NCI-H2227 (cell line): ENCODE results near the gene NT5C3A.
"Not testable (repeated sequence)": the region's sequence is repeated elsewhere in the genome, so short reads cannot be mapped to it uniquely, and the experiment has no call there.

Source experiments
- DNase-seq: peaks from one replicate; lab custom pipeline; 2025; ENCODE audit not compliant: unreplicated experiment; lab: John Stamatoyannopoulos, UW

NT5C3A gene

DNA sequence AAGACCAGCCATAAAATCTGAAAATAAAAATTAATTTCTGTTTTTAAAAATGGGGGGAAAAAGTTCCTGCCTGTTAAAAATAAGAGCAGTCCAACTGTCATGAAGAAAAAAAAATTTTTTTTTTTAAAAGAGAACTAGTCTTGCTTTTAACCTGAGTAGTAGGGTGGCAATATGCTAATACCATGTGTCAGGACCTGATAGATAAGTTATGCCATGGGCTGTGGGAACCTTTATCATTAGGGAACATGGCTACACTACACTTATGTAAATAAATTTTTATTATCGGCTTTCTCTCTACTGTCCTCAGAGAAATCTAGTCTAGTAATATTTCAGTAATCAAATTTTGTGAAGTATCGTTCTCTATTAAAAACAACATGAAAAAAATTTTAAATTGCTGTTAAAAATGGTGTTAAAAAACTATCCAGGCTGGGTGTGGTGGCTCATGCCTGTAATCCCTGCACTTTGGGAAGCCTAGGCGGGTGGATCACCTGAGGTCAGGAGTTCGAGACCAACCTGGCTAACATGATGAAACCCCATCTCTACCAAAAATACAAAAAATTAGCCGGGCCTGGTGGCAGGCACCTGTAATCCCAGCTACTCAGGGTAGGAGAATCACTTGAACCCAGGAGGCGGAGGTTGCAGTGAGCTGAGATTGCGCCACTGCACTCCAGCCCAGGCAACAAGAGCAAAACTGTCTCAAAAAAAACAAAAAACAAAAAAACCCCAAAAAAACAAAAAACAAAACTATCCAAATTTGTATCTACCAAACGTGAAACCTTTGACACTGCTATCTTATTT lies 20.7 kb downstream of the NT5C3A start:
- DNase-seq = no peak

DNA sequence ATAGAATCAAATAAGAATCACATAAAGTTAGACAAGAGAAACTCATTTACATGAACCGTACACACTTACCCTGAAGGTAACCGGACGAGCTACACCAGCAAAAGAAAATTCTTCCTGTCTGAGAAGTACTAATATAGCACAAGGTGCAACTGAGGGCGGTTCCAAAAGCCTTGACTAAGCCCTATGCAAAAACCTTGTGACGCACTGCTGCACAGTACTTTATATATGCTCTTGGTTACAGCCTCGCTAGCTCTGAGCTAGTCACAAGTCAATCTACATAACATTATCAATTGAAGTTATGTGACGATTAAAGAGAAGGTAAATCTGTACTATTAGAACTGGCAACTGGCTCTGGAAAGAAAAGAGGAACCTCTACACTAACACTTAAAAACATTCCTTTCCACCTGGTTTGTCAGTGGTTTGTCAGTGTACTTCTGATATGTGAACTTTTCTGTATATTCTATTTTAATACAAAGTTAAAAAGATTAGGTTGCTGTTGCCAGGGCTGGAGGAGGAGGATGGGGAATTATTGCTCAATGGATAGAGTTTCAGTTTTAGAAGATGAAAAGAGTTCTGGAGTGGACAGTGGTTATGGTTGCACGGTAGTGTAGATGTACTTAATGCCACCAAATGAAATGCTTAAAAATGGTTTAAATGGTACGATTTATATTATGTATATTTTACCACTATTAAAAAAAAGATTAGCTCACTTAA lies 21.6 kb downstream of the NT5C3A start:
- no peak for DNase-seq

DNA sequence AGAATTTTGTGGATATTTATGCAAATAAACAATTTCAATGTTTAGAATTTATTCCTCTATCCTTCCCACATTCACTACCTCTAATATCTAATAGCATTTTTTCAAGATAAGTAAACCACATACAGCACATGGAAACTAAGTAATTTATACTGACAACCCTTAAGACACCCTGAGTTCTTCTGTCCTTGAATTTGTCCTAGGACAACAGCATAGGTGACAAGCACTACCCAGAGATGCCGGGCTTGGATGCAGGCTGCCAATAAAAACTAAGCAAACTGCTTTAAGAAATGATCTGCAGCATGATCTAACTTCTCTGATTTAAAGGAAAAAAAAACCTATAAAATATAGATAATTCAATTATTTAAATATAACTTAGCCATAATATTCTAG lies 22.7 kb downstream of the NT5C3A start:
- DNase-seq = no peak

DNA sequence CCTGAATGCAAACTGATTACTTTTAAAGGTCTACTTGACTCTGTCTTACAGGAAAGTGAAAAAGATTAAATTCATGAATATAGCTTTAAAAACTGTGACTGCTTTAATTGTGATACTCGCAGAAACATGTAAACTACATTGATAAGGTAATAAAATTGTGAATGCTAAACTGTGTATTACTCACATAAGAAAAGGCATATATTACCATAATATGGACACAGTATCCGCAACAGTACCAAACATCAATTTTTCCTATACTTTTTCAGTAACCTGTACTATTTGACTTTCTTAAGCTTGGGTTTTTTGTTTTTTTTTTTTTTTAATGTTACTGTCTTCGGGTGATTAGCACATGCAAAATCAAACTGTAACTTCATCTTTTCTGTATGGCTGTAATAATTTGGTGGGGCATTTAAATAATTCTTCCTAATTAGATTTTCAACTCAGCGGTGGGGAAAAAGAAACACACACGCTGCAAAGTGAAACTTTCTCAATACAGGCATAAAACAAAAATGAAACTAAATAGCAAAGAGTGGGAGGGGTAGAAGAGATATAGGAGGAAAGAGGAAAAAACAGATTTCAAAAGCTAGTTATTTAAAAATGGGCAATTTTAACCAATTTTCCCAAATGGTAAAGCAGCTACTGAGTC lies 23.2 kb downstream of the NT5C3A start:
- no peak for DNase-seq

DNA sequence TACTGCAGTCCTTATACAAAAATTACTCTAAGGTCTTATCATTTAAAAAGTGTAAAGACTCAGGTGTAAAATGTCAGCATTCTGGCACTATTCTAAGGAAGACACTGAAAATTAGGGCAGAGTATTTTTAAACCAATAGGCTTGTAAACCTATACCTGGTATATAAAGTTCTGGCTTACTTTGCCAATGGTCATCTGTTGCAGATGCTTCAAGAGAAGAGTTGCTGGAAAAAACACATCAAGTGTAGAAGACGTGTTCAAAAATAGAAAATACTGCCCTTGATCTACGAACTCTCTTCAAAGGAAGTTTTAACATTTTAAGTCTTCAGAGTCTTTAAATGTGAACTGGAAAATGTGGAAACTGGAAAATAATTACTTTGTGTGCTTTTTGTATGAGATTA lies 23.9 kb downstream of the NT5C3A start:
- no peak for DNase-seq

DNA sequence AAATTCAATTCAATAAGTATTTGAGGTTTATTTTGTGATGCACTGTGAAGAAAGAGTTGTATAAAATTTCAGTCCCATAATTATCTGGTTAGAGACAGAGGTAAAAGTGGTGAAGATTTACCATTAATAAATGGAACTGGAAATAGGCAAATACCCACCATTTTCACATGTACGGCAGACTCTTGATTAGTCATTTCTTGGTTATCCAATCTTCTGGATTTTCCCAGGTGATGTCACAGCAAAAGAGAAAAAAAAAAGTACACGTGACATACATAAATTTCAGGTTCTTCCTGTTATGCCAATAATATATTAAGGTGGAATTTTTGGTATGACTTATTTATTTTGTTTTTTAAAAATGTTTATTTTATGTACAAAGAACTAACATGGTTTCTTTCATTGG lies 26.8 kb downstream of the NT5C3A start:
- no peak for DNase-seq

DNA sequence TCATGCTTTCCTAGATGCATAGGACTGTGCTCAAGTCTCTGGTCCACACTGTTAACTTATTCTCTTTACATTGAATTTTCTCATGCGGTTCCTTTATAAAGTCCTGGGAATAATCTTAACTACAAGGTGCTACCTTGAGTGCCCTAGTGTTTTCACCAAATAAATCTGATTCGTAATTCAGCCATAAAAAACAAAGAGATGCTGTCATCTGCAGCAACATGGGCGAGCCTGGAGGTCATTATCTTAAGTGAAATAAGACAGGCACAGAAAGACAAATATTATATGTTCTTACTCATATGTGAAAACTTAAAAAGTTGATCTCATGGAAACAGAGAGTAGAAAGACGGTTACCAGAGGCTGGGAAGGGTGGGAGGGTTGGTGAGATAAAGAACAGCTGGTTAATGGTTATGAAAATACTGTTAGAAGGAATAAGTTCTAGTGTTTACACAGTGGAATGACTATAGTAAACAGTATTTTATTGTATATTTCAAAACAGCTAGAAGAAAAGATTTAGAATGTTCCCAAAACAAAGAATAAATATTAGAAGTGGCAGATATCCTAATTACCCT lies 38.3 kb downstream of the NT5C3A start:
- no peak for DNase-seq

DNA sequence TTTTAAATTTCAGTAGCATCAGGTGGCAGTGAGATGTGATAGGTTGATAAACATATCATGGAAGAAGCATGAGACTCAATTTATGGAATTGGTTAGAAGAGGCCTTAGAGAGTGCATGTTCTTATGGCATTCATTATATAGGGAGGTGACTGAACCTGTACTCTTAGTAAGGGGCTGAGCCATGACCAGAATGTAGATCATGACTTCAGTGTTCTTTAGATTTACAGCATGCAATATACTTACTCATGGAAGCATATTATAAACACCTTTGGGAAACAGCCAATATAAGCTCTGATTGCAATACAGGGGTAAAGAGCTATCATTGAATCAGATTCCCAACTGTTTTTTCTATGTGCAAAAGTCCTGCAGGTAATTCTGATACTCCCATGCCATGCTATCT lies 50.2 kb downstream of the NT5C3A start:
- no peak for DNase-seq

DNA sequence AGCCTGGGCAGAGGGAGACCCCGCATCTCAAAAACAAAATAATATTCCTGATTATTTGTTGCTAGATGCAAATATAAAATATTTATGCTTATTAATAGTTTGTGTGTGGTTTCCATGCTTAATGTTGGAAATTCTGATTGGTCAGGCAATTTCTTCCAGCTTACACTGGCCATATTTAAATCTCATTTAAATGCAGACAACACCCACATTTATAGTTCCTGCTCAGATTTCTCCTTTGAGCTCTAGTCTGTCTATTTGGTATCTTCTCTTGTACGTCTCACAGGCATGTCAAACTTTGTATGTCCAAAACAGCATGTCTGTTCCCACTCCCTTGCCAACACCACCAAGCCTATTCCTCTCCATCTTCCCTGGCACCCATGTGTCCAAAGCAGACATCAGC lies 52.8 kb downstream of the NT5C3A start:
- DNase-seq = no peak

DNA sequence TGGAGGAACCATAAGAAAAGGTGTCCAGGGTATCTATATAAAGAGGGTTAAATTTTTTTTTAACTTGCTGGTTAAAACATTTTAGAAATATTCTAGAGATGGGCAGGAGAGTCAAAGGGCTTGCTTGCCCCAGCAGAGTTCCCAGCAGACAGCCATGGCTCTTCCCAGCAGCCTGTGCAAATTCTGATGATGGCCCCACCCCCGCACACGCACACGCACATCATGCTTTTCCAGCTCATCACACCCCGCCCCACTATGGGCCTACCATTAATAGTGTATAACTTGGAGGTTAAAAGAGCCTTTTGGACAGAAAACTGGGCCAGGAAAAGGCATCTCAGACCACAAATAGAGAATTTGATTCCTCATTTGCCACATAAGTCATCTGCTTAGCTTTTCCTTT lies 56.9 kb downstream of the NT5C3A start:
- not testable (repeated sequence) for DNase-seq

DNA sequence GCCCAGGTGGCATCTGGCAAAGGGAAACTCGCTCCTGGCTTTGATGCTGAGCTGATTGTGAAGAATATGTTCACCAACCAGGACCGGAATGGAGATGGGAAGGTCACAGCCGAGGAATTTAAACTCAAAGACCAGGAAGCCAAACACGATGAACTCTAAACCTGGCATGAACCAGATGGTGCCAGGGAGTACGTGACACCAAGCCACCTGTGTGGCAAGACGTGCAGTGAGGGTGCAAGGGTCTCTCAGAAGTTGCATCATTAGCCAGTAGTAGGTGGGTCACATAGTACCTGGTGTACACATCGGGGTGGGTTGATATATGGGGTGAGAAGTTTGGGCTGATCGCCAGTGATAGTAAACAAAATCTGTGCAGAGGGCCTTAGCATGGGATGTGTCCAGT lies 57.4 kb downstream of the NT5C3A start:
- not testable (repeated sequence) for DNase-seq

DNA sequence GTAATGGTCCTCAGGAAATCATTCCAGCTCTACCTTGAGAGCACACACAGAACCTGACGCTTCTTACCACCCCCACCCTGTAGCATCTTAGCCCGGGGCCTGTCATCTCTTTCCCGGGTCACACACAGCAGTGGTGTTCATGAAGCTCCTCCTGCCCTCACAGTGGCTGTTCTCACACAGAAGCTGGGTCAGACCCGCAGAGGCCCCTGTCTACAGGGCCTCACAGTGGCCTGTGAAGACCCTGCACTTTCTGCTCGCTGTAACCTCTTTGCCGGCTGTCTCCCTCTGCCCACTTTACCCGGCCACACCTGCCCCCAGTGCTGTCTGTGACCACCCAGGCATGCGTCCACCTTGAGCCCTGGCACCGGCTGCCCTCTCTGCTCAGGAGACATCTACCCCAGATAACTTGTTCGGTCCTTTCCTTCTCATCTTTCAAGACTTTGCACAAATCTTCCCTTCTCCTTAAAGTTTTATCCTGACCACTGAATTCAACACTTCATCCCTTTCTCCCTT lies 58.4 kb downstream of the NT5C3A start:
- DNase-seq = not testable (repeated sequence)

DNA sequence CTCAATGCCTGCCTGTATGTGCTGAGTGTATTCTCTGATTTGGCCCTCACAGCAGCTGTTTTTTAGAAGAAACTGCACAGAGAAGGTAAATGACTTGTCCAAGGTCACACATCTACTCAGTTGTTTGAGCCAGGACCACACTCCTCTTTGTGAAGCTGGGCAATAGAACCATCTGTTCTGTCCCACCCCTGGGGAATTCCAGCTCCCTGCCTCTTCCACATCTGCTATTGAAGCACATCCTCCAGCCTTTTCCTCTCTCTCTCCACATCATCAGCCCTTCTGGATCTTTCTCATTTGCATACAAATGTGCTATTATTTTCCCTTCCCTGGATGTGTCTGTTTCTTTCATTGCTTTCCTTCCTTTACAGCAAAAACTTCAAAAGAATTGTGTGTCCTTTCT lies 59.5 kb downstream of the NT5C3A start:
- DNase-seq = not testable (repeated sequence)

DNA sequence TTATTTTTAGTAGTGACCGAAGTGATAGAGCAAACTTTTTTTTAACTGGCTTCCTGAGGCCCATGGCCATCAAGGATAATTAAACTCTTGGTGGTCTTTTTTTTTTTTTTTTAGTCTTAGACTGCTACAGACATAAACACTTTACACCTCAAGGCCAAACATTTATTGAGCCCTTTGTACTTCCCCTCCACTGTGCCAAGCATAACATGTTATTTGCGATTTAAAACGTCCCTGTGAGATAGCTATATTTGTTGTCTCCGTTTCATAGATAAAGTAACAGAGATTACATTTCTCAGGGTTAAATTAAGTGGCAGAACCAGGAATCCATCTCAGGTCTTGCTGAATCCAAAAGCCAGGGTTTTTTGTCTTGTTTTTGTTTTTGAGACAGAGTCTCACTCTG lies 63.2 kb downstream of the NT5C3A start:
- DNase-seq = not testable (repeated sequence)

DNA sequence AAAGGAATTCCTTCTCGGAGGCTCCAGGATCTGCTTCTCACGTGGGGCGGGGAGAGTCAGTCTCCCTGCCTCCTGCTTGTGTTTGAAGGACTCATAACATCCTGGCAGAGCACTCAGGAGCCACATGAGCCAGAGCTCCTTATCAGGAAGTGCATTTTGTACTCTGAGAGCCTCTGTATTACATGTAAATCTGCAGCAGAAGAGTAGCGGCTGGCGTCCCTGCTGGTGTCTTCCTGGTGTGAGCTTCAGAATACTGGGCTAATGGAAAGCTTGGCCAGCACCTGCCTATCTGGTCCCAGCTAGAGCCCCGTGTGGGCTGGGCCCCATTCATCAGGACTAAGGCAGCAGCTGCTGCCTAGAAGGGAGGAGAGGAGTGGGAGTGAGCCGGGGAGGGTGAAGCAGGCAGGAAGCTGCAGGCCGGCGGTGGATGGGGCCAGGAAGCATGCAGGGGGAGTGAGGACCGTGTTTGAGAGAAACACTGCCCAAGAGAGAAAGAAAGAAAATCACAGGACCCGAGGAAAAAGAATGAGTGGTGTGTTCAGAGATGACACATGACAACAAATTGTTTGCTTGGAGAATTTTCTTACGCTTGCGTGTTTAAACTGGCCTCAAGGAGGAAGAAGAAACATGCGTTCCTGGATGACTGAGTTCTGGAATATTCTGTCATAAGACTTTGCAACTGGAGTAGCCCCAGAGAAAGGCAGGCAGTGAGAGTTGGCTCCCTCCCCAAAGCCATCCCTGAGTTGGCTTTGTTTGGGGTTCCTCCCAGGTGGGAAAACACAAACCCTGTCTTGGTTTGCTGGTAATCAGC lies 64.0 kb downstream of the NT5C3A start:
- DNase-seq = peak; percentile 56

DNA sequence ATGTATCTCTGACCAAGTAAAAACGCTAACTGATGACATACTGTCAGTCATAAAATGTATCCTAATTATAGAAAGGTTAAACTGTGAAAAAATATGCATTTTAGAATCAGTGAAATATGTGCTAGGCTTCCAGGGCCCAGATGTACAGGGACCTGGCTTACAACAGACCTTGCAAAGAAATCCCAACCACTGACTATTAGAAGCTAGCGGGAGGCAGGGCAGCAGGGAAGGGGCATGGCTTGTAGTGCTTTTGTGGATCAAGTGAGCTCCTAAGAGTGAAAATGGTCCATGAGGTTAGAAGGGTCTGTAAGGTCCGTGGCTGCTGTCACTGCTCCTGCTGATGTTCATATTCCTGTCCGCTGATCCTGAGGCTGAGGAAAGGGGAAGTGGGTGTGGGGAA lies 64.6 kb downstream of the NT5C3A start:
- peak; percentile 31 for DNase-seq

DNA sequence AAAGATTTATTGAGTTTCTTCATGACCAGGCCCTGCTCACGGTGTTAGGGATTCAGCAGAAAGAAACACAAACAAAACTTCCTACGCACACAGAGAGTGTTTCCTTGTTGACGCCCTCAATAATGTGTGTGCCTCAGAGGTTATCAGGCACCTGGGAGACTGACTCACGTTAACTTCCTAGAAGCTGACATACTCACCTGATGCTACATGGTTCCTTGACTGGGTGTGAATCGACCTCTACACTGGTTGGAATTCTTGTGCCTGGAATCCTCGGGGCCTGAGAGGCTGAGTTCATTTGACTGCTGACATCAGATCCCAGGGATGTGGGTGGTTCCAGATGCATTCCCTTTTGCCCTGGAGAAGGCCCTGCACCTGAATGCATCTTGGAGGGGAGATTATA lies 69.8 kb downstream of the NT5C3A start:
- DNase-seq = not testable (repeated sequence)

DNA sequence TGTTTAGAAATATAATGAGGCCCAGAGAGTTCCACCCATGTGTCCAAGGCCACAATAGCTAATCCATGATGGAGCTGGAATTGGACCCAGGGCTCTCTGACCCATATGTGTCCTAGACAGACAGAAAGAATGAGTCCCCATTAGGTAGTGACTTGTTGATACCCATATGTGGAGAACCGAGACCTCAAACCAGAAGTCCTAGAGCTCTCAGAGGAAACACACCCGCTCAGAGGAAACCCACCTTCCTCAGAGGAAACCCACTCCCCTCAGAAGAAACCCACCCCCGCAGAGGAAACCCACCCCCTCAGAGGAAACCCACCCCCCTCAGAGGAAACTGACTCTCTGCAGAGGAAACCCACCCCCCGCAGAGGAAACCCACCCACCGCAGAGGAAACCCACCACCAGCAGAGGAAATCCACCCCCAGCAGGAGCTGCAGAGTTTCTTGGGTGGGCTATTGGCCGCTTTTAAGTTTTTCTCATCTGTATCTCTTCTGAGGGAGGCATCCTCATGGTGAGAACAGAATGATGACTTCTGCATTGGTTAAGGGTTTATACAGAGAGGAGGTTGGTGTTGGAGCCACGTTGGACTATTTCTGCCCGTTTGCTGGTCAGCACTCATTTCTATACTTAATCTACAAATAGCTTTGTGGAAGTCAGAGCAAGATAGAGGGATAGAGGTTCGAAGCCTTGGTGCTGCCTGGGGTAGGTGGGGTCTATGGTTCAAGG lies 70.4 kb downstream of the NT5C3A start:
- DNase-seq = not testable (repeated sequence)

DNA sequence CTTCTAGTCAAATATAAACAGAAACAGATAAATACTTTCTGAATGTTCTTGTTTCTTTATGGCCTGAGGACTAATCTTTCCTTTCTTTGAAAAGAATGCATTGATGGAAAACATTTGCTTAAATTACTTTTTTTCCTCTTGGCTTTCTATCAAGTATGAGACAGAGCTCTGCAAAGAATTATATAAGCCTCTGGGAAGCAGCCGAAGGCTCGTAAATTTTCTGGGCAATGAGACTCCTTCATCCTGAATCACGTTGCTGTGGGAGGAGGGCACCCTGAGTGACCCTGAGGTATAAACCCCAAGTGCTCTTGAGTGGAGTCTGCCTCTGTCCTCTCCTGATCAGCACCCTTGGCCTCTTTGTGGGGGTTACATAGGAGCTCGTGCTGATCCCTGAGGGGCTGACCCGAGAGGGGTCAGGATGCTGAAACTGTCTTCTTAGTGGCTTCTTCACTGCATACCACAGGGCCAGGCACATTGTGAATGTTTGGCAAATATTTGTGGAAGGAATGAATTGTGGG lies 71.4 kb downstream of the NT5C3A start:
- DNase-seq = not testable (repeated sequence)

DNA sequence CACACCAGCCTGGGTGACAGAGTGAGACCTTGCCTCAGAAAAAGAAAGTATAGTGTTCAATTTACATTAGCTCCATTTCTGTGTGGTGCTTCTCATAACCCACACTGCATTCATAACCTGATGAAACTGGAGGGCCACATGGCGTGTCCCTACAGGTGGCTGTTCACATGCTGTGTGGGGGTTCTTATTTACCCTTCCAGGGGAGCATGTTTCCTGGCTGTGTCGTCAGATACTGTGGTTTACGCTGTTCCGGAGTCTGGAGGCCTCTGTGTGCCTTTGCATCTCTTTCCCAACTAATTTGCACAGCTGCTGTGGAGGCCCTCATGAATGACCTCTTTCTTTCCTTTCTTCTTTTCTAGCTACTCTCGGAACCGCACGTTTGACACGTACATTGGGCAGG lies 74.4 kb downstream of the NT5C3A start:
- not testable (repeated sequence) for DNase-seq
